Endothelial cell of hepatic sinusoid (primary cell): ENCODE measurements around the gene LRRFIP2.
"Not testable (repeated sequence)": the region's sequence is repeated elsewhere in the genome, so short reads cannot be mapped to it uniquely, and the experiment has no call there.

Experiments
- in situ Hi-C: cut with HindIII; loops from 2 replicates; pipeline ENCODE4 v1.10.0; 2017; ENCODE audit warnings: low sequenced_read_pairs

LRRFIP2 gene

GRCh38 chr3:37125195-37126073, 48.9 kb downstream of the LRRFIP2 start:
- in situ Hi-C loops = no loop called here

- in situ Hi-C loops = no loop called here
Measured at GRCh38 chr3:37124435-37124834, 49.9 kb downstream of the LRRFIP2 start.

GRCh38 chr3:37123292-37123691, 51.1 kb downstream of the LRRFIP2 start:
- in situ Hi-C loops = no loop called here

GRCh38 chr3:37122069-37122468, 52.3 kb downstream of the LRRFIP2 start:
- in situ Hi-C loops = not testable (repeated sequence)

GRCh38 chr3:37118163-37118562, 56.2 kb downstream of the LRRFIP2 start:
- in situ Hi-C loops = no loop called here

- in situ Hi-C loops = no loop called here
Measured at GRCh38 chr3:37117548-37117947, 56.8 kb downstream of the LRRFIP2 start.

- in situ Hi-C loops = no loop called here
Measured at GRCh38 chr3:37116998-37117397, 57.4 kb downstream of the LRRFIP2 start.

- in situ Hi-C loops = no loop called here
Measured at GRCh38 chr3:37115446-37115845, 58.9 kb downstream of the LRRFIP2 start.

- in situ Hi-C loops = no loop called here
Measured at GRCh38 chr3:37114251-37115145, 59.9 kb downstream of the LRRFIP2 start.

GRCh38 chr3:37112987-37113386, 61.4 kb downstream of the LRRFIP2 start:
- in situ Hi-C loops = no loop called here

GRCh38 chr3:37111199-37111598, 63.2 kb downstream of the LRRFIP2 start:
- in situ Hi-C loops = no loop called here

- in situ Hi-C loops = no loop called here
Measured at GRCh38 chr3:37107846-37108245, 66.5 kb downstream of the LRRFIP2 start.

GRCh38 chr3:37103103-37103808, 71.1 kb downstream of the LRRFIP2 start:
- in situ Hi-C loops = no loop called here

- in situ Hi-C loops = no loop called here
Measured at GRCh38 chr3:37100411-37100810, 74.0 kb downstream of the LRRFIP2 start.

- in situ Hi-C loops = no loop called here
Measured at GRCh38 chr3:37099469-37099868, 74.9 kb downstream of the LRRFIP2 start.

GRCh38 chr3:37098884-37099283, 75.5 kb downstream of the LRRFIP2 start:
- in situ Hi-C loops = no loop called here

GRCh38 chr3:37097776-37098175, 76.6 kb downstream of the LRRFIP2 start:
- in situ Hi-C loops = no loop called here

GRCh38 chr3:37096975-37097374, 77.4 kb downstream of the LRRFIP2 start:
- in situ Hi-C loops = no loop called here

- in situ Hi-C loops = no loop called here
Measured at GRCh38 chr3:37096288-37096687, 78.1 kb downstream of the LRRFIP2 start.

- in situ Hi-C loops = no loop called here
Measured at GRCh38 chr3:37094636-37095035, 79.7 kb downstream of the LRRFIP2 start.

- in situ Hi-C loops = no loop called here
Measured at GRCh38 chr3:37093481-37093880, 80.9 kb downstream of the LRRFIP2 start.
